GM12878 (cell line): ENCODE data around the gene MTRF1.

Source experiments
- CREM ChIP-seq: IDR thresholded peaks from 2 replicates; pipeline ENCODE4 v1.6.1; 2014; ENCODE audit warnings: antibody characterized with exemption, low read depth
- EZH2 ChIP-seq: IDR thresholded peaks from 2 replicates; pipeline ENCODE4 v1.6.1; 2012; ENCODE audit warnings: low read depth, mild to moderate bottlenecking, control low read depth, inconsistent platforms, low read length, borderline replicate concordance; ENCODE audit not compliant: control insufficient read depth
- GABPA ChIP-seq: IDR thresholded peaks from 2 replicates; pipeline ENCODE4 v1.6.1; 2014; ENCODE audit warnings: antibody characterized with exemption, low read depth, mild to moderate bottlenecking, inconsistent platforms
- NFIC ChIP-seq: IDR thresholded peaks from 2 replicates; pipeline ENCODE4 v1.6.1; 2012; ENCODE audit warnings: low read depth, mild to moderate bottlenecking, inconsistent platforms, low read length, moderate library complexity
- POLR2A ChIP-seq: IDR thresholded peaks from 2 replicates; pipeline ENCODE4 v1.6.1; 2011; ENCODE audit warnings: low read depth, mild to moderate bottlenecking, low read length
- RFX5 ChIP-seq: IDR thresholded peaks from 2 replicates; pipeline ENCODE4 v1.6.1; 2011; ENCODE audit warnings: low read depth, low read length, improper control_type of control experiment
- TF ChIP-seq, protein P1 (sequence below), 3 experiments: IDR thresholded peaks in 2 of 3; conservative IDR thresholded peaks in 1 of 3; 2 replicates each; pipeline ENCODE4 v1.5.1; 2011; ENCODE audit warnings: low read depth in 3 of 3, low read length in 3 of 3, mild to moderate bottlenecking in 3 of 3, control low read depth in 2 of 3, moderate library complexity in 2 of 3, inconsistent platforms in 1 of 3, mixed read lengths in 1 of 3; ENCODE audit not compliant: control insufficient read depth in 2 of 3, insufficient read depth in 1 of 3; ENCODE audit errors: extremely low read depth in 1 of 3
- TF ChIP-seq, protein P2 (sequence below): IDR thresholded peaks from 2 replicates; pipeline ENCODE4 v1.6.1; 2012; ENCODE audit warnings: low read depth, low read length, improper control_type of control experiment

DNA sequence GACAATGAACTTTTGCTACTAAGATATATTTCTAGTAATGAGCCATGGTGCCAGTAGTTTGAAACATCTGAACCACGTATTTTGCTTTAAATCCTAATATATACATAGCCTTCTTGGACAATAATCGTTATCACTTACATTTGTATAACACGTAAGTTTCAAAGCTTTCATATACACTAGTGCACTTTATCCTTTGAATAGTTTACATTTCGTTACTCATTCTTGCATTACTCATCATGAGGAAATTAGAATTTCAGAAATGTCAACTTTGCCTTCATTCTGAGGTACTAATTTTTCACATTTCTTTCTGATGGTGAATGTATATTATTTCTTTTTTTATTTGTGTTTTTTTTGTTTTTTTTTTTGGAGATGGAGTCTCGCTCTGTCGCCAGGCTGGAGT lies 74.8 kb downstream of the MTRF1 start:
- TF ChIP-seq POLR2A: no peak
- no peak for TF ChIP-seq CREM
- TF ChIP-seq NFIC: no peak
- no peak for TF ChIP-seq EZH2
- TF ChIP-seq, protein P1, sequence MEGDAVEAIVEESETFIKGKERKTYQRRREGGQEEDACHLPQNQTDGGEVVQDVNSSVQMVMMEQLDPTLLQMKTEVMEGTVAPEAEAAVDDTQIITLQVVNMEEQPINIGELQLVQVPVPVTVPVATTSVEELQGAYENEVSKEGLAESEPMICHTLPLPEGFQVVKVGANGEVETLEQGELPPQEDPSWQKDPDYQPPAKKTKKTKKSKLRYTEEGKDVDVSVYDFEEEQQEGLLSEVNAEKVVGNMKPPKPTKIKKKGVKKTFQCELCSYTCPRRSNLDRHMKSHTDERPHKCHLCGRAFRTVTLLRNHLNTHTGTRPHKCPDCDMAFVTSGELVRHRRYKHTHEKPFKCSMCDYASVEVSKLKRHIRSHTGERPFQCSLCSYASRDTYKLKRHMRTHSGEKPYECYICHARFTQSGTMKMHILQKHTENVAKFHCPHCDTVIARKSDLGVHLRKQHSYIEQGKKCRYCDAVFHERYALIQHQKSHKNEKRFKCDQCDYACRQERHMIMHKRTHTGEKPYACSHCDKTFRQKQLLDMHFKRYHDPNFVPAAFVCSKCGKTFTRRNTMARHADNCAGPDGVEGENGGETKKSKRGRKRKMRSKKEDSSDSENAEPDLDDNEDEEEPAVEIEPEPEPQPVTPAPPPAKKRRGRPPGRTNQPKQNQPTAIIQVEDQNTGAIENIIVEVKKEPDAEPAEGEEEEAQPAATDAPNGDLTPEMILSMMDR (IDR thresholded peaks at IDR 0.05 in 2 of 3, conservative IDR thresholded peaks at IDR 0.05 in 1 of 3; ENCODE audit: control insufficient read depth in 2 of 3, extremely low read depth in 1 of 3, insufficient read depth in 1 of 3, low read depth in 3 of 3, low read length in 3 of 3): no peak
- TF ChIP-seq, protein P2, sequence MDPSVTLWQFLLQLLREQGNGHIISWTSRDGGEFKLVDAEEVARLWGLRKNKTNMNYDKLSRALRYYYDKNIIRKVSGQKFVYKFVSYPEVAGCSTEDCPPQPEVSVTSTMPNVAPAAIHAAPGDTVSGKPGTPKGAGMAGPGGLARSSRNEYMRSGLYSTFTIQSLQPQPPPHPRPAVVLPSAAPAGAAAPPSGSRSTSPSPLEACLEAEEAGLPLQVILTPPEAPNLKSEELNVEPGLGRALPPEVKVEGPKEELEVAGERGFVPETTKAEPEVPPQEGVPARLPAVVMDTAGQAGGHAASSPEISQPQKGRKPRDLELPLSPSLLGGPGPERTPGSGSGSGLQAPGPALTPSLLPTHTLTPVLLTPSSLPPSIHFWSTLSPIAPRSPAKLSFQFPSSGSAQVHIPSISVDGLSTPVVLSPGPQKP: no peak
- no peak for TF ChIP-seq RFX5
- no peak for TF ChIP-seq GABPA
